A673 (cell line): ENCODE results near the gene CARMIL3.
"Not testable (repeated sequence)": the region's sequence is repeated elsewhere in the genome, so short reads cannot be mapped to it uniquely, and the experiment has no call there.

Experiments
- EZH2 ChIP-seq: fragments of 200-600 bp; sonication (generic); IDR thresholded peaks from 2 replicates; pipeline ENCODE4 v1.6.1; 2017; ENCODE audit warnings: borderline replicate concordance, low read depth, mild to moderate bottlenecking, mixed read lengths, antibody characterized with exemption, low read length; ENCODE audit not compliant: poor library complexity, severe bottlenecking
- TF ChIP-seq, protein P1 (sequence below): fragments of 300-800, 200-600 bp; sonication (generic); conservative IDR thresholded peaks from 2 replicates; pipeline ENCODE4 v1.5.1; 2017; ENCODE audit warnings: low read depth, mild to moderate bottlenecking, antibody characterized with exemption, low read length, moderate library complexity, mixed read lengths

DNA sequence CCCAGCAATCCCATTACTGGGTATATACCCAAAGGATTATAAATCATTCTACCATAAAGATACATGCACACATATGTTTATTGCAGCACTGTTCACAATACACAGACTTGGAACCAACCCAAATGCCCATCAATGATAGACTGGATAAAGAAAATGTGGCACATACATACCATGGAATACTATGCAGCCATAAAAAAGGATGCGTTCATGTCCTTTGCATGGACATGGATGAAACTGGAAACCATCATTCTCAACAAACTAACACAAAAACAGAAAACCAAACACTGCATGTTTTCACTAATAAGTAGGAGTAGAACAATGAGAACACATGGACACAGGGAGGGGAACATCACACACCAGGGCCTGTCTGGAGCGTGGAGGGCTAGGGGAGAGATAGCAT lies 20.5 kb upstream of the CARMIL3 start:
- TF ChIP-seq, protein P1, sequence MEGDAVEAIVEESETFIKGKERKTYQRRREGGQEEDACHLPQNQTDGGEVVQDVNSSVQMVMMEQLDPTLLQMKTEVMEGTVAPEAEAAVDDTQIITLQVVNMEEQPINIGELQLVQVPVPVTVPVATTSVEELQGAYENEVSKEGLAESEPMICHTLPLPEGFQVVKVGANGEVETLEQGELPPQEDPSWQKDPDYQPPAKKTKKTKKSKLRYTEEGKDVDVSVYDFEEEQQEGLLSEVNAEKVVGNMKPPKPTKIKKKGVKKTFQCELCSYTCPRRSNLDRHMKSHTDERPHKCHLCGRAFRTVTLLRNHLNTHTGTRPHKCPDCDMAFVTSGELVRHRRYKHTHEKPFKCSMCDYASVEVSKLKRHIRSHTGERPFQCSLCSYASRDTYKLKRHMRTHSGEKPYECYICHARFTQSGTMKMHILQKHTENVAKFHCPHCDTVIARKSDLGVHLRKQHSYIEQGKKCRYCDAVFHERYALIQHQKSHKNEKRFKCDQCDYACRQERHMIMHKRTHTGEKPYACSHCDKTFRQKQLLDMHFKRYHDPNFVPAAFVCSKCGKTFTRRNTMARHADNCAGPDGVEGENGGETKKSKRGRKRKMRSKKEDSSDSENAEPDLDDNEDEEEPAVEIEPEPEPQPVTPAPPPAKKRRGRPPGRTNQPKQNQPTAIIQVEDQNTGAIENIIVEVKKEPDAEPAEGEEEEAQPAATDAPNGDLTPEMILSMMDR: not testable (repeated sequence)
- not testable (repeated sequence) for TF ChIP-seq EZH2
